ENCODE data around the gene CHD6.

The CHD6 gene

DNA sequence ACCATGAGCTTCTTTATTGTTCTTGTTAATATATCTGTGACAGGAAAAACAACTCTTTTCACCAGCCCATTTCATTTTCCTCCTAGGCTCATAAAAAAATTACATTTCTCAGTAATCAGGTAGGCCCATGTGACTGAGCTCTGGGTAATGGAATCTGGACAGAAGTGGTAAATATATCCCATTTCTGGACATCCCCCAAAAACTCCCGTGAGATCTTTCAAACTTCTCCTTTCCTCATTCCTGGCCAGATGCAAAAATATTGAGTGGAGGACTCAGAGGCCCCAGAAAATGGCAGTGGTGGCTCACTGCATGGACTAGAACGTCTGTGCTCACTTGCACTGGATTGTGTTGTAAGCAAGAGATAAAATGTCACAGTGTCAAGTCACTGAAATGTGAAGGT lies 3.8 kb upstream of the CHD6 start:
- in situ Hi-C loops (cut with MboI; ENCODE audit: low sequenced_read_pairs) = no loop called here

DNA sequence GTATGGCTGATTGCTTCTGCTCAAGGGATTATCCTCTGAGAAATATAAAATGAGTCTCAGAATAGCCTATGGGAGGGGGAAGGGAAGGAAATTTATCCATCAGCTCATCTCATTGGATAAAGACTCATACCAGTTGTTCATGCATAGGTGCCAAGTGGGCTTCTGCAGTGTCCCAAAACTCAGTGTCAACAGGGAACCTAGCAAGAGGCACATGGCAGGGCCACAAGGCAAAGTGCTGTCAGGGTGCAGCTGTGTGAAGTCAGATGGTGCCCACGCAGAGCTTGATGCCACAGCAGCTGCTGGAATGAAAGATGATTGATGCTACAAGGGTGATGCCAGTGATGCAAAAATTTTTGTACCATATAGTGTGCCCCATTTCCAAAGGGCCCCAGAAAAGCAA lies 3.2 kb upstream of the CHD6 start:
- in situ Hi-C loops (cut with MboI; ENCODE audit: low sequenced_read_pairs) = no loop called here

DNA sequence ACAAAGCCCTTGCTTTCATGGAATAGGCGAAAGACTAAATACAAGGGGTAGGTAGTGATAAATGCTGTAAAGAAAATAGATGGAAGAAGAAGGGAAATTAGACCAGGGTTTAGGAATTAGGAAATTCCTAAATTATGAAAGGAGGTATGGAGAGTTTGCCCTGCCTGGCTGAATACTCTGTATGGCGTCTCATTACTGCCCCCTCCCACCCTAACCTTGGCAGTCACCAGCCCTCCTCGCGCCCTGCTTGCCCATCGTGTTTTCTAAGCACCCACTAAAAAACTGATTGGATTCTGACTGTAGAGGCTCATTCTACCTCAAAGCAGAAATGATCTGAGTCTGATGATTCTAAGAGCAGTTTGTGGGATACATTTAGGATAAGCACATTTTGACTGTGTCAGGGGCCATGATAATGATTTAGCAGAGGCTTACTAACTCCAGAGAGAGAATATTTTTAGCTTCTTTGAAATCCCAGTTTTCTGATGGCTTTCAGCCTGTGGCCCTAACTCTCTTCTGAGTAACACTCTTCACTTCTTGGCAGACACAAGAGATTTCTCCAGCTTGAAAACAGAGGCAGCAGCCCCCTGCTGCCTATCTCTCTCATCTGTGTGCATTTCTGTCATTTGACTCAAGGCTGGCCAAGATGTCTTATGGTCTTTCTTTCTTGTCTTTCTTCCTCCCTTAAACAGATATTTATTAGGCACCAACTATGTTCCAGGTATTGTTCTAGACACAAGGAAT lies 1.4 kb upstream of the CHD6 start:
- in situ Hi-C loops (cut with MboI; ENCODE audit: low sequenced_read_pairs) = no loop called here

GRCh38 chr20:41618807-41619311 lies 682 bp upstream of the CHD6 start:
- in situ Hi-C loops (cut with MboI; ENCODE audit: low sequenced_read_pairs) = no loop called here

DNA sequence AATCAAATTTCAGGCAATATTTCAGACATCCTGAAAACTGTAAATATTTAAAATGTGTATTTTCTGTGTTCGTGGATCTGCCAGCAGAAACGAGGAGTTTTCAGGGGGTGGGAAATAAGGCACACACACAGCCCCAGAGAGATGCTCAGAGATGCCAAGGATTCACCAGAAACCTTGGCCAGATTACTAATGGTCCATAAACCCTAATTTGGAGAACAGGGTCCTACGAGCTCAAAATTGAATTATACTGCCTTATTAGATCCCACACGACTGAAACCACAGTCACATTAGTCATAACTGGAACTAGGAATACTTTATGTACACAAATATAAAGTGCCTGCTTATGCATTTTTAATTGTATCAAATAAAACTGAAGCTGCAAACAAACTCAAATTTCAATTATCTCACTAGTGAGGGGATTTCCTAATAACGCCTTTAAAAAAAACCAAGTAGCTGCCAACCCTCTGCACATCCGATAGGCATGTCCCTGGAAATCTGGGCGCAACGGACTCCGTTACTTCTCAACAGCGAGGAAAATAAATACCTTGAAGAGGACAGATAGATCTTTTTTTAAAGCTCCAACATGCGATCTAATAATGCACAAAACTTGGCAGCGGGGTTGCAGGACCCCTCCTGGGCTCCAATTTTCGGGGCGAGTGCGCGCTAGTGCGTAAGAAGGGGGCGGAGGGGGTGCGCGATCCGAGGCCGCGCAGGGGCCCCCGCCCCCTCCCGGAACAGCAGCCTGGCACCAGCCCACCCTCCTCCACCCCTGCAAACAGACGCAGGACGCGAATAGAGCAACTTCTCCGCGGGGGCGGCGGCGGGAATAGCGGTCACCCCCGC lies 897 bp downstream of the CHD6 start:
- in situ Hi-C loops (cut with MboI; ENCODE audit: low sequenced_read_pairs) = no loop called here

GRCh38 chr20:41616228-41616627 lies 1.9 kb downstream of the CHD6 start:
- in situ Hi-C loops (cut with MboI; ENCODE audit: low sequenced_read_pairs) = no loop called here

GRCh38 chr20:41615676-41616075 lies 2.5 kb downstream of the CHD6 start:
- in situ Hi-C loops (cut with MboI; ENCODE audit: low sequenced_read_pairs) = no loop called here

DNA sequence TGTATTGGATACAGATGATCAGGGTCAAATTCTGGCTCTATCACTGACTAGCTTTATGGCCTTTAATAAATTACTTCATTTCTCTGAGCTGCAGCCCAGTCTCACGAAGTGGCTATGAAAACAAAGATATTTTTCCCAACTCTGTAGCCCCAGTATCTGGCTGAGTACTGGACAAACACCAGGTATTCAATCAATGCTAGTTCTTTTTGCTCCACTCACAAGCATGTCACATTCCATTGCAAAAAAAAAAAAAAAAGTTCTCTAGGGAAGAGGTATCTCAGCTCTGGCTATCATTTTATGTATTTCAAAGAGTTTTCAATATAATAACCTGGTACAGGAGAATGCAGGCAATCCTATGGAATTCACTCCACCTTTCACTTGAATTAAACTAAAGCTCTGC lies 3.1 kb downstream of the CHD6 start:
- in situ Hi-C loops (cut with MboI; ENCODE audit: low sequenced_read_pairs) = no loop called here

DNA sequence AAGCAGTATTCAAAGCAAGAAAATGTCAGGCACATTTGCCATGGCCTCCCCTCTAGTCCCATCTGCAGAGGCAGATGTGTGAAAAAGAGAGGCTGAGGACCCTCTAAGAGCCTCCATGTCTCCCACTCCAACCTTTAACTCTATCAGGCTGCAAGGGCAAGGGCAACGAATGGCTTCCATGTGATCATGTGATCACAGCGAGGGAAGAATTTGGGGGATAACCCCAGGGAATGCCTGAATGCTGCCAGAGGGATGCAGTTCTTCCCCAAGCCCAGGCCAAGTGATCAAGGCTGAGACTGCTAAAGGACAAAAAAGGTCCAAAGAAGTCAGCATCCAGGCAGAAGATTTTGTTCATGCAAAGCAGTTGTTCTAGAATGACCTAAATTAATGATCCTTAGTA lies 4.9 kb downstream of the CHD6 start:
- in situ Hi-C loops (cut with MboI; ENCODE audit: low sequenced_read_pairs) = no loop called here

- in situ Hi-C loops (cut with MboI; ENCODE audit: low sequenced_read_pairs) = no loop called here
These were observed 8.7 kb downstream of the CHD6 start for GRCh38 chr20:41609474-41609873.

DNA sequence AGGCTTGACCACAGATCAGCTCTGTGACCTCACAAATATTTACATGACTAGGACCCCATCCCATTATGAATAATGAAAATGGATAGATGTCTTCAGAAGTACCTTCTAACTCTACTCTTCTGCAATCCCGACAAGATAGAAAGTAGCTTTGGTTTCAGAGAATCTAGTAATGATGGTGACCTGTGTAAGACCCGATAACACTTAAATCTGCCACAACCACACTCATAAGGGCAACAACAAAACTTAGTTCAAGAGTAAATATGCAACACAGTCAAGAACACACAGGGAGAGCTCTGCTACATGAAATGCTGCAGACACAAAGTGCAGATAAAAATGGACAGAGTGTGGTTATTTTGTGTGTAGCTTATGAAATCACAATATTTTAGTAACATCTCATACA lies 9.6 kb downstream of the CHD6 start:
- in situ Hi-C loops (cut with MboI; ENCODE audit: low sequenced_read_pairs) = no loop called here

DNA sequence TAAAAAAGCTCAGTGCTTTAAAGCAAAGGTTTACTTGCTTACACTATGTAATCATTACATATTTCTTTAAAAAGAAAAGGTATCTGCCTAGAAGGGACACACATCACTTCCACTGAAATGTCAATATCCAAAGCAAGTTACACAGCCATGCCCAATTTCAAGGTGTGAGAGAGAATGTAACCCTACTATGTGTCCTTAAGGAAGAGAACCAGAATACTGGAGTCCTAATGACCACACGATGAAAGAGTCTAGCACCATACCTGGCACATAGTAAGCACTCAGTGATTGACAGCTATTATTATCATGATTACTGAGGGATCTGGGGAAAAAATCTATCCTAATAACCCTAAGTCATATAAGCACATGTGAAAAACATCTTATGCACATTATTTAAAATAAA lies 10.4 kb downstream of the CHD6 start:
- in situ Hi-C loops (cut with MboI; ENCODE audit: low sequenced_read_pairs) = no loop called here

DNA sequence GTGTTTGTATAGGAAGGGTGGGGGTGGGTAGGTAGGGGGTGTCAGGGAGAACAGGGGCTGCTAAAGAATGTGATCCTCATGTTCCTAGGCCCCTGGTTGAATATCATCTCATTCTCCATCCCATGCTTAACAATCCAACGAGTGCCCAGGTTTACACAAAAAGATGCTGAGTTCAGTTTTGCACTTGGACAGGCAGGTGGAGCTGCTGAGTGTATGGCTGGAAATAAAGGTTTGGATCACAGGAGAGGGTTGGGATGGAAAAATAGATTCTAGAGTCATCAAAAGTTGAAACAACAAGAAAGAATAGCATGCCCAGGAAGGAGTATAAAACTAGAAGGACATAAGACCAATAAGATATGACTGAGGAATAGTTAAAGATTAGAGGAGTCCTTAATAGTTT lies 14.2 kb downstream of the CHD6 start:
- in situ Hi-C loops (cut with MboI; ENCODE audit: low sequenced_read_pairs) = no loop called here

GRCh38 chr20:41601742-41602141 lies 16.4 kb downstream of the CHD6 start:
- in situ Hi-C loops (cut with MboI; ENCODE audit: low sequenced_read_pairs) = no loop called here

DNA sequence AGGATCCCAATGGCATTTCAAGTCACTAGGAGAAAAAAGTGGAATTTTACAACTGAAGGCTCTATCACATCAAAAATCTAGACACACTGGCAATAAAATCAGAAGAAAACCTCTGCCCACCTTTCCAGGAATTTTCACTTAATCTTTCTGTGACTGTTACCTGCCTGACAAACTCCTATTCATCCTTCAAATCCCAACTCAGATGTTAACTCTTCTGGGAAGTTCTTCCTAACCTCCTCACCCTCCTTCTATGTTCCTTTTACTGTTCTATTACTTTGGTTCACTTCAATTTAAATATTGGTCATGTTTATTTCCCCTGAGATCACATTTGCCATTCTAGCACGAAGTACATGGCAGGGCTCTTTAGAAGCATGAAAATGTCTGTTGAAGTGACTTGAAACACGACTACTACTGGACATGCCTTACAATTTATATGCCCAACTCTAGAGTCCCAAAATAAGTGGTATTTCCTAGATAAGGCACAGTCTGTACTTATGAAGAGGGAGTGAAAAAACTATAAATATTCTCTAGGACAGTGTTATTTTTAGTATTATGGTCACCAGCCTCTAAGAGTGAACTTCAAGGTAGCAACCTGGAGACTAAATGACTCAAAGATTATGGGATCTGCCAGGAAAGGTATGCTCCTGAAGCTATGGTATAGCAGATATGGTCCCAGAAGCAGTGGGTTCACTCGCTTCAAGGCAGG lies 17.1 kb downstream of the CHD6 start:
- in situ Hi-C loops (cut with MboI; ENCODE audit: low sequenced_read_pairs) = no loop called here

GRCh38 chr20:41599699-41600104 lies 18.5 kb downstream of the CHD6 start:
- in situ Hi-C loops (cut with MboI; ENCODE audit: low sequenced_read_pairs) = no loop called here

- in situ Hi-C loops (cut with MboI; ENCODE audit: low sequenced_read_pairs) = no loop called here
These were observed 19.5 kb downstream of the CHD6 start for GRCh38 chr20:41598719-41599118.

DNA sequence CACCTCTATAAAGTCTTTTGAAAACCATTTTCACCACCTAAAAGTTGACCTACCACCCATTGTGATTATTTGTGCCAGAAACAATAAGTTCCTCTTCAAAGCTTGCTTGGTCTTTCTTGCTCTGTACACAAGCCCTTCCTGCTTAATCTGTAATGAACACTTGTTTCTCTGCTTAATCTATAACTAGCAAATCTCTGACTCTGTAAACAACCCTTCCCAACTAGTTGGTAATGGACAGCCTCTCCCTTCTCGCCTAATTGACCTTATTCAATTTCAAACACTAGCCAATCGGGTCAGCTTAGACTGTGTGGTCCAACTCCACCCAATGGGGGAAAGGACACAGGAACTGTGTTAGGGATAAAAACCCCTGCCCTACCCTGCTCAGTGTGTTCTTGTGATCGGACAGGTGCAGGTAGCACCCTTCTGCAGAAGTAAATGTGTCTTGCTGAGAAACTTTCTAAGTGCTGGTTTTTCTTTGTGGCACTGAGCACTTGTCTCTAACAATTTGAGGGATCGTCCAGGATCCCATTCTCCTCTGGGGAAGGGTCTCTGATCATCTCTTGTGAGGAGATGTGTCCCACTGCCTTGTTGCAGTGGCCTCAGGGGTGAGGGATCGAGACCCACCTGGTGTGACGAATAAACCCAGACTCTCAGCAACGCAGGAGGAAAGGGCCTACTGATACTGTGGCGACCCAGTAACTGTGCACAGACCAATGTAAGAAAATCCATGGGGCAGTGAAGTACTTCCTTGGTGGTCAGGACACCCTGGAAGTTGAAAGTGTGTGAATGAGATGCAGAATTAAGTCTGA lies 23.5 kb downstream of the CHD6 start:
- in situ Hi-C loops (cut with MboI; ENCODE audit: low sequenced_read_pairs) = no loop called here

DNA sequence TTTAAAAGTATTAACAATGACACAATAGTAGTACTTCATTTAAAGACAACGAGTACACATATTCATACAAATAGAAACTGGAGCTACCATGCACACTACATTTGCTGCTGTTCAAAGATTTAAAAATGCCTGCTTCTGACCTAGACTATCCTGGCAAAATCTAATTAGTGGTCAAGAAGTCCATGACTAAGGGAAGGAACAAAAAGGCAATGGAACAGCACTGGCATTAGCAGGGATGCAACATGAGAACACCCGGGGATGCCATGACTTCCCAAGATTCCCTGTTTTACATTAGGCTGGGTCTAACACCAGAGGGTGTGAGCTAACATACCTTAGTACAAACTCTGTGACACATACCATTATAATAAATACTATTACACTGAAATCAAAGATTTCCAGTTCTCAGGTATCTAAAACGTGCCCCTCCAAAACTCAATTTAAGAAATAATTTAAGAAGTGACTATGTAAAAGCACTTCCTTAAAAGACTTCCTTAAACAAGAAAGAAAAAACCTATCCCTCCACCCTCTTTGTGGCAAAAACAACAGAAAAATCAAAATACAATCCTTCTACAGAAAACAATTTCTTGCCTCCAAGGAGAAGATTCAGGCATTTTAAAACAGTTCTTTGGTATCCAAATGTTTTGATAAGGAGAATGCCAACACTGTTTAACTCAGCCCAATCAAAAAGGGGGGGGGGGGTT lies 25.5 kb downstream of the CHD6 start:
- in situ Hi-C loops (cut with MboI; ENCODE audit: low sequenced_read_pairs) = no loop called here

DNA sequence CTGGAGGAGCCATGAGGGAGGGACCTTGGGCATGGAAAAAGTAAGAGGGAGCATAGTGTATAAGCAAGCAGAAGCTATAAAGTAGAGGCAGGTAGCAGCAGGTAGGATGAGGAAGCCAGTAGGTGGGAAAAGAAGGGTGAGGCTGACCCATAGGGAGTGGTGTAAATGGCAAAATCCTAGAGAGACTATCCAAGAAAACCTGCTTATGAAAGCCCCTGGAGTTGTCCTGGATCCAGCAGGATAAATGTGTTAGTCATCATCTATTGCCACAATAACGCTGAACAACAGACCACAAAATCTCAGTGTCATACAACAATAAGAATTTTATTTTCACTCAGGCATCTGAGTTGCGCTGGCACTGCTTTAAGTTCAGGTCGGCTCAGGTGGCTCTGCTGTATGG lies 30.2 kb downstream of the CHD6 start:
- in situ Hi-C loops (cut with MboI; ENCODE audit: low sequenced_read_pairs) = no loop called here

Data from HL-60/S4 (cell line).